PC-9 (cell line): Measurements from ENCODE around the gene EIF4G3. TPM values are rescaled to one million over a fixed set of nuclear protein-coding genes. Genes with fewer than 3 reads are reported as not detected.

Experiments
- BruUV-seq: library from RNA; stranded (reverse); fragments of 400-500 nt; replicated peaks from 2 replicates; lab custom pipeline; 2021; lab: Mats Ljungman, UMichigan
- CTCF ChIA-PET: fragments of 300-600 bp; sonication (Branson Sonifier 250); formaldehyde crosslinking; loops from one replicate; lab custom pipeline; 2022; ENCODE audit warnings: antibody characterized with exemption; lab: Charles Lee
- POLR2A ChIA-PET: fragments of 300-600 bp; sonication (Branson Sonifier 250); formaldehyde crosslinking; loops from one replicate; lab custom pipeline; 2022; ENCODE audit warnings: antibody characterized with exemption; ENCODE audit not compliant: unreplicated experiment; lab: Charles Lee
- DNase-seq, 2 experiments: peaks; one replicate each; pipeline versions ENCODE4 v3.0.0 to v3.0.0-alpha.2; 2015 to 2022; ENCODE audit warnings: mixed read lengths in 1 of 2
- H2AFZ ChIP-seq: fragments of 200-600 bp; sonication (generic); 2 replicates; pipeline ENCODE4 v1.8.1; 2017; ENCODE audit warnings: antibody characterized with exemption
- H3F3A ChIP-seq: fragments of 200-600 bp; sonication (generic); 2 replicates; pipeline ENCODE4 v1.8.1; 2017; ENCODE audit warnings: antibody characterized with exemption, mild to moderate bottlenecking, low read depth; ENCODE audit not compliant: insufficient read depth
- H3K27ac ChIP-seq: fragments of 200-600 bp; sonication (generic); 2 replicates; pipeline ENCODE4 v1.6.1; 2016; ENCODE audit warnings: mixed run types
- H3K27me3 ChIP-seq: fragments of 200-600 bp; sonication (generic); 2 replicates; pipeline ENCODE4 v1.6.1; 2016; ENCODE audit warnings: low read depth, mixed run types; ENCODE audit not compliant: insufficient read depth
- H3K36me3 ChIP-seq: fragments of 200-600 bp; sonication (generic); 2 replicates; pipeline ENCODE4 v1.6.1; 2016; ENCODE audit warnings: low read depth, mixed run types
- H3K4me1 ChIP-seq: fragments of 200-600 bp; sonication (generic); replicated peaks from 2 replicates; pipeline ENCODE4 v1.6.1; 2016; ENCODE audit warnings: mixed run types; ENCODE audit not compliant: insufficient read depth
- H3K4me2 ChIP-seq: fragments of 200-600 bp; sonication (generic); 2 replicates; pipeline ENCODE4 v1.6.1; 2017; ENCODE audit warnings: mixed run types
- H3K4me3 ChIP-seq: fragments of 200-600 bp; sonication (generic); 2 replicates; pipeline ENCODE4 v1.6.1; 2016; ENCODE audit warnings: mixed run types
- H3K79me2 ChIP-seq: fragments of 200-600 bp; sonication (generic); 2 replicates; pipeline ENCODE4 v1.6.1; 2017; ENCODE audit warnings: low read depth, mixed run types
- H3K9me2 ChIP-seq: fragments of 200-600 bp; sonication (generic); 2 replicates; pipeline ENCODE4 v1.8.1; 2017; ENCODE audit warnings: mild to moderate bottlenecking; ENCODE audit not compliant: insufficient read depth
- H3K9me3 ChIP-seq: fragments of 200-600 bp; sonication (generic); 2 replicates; pipeline ENCODE4 v1.8.1; 2016; ENCODE audit warnings: low read depth; ENCODE audit not compliant: insufficient read depth
- H4K20me1 ChIP-seq: fragments of 200-600 bp; sonication (generic); 2 replicates; pipeline ENCODE4 v1.8.1; 2017; ENCODE audit not compliant: insufficient read depth
- CTCF ChIP-seq: fragments of 200-600 bp; sonication (generic); conservative IDR thresholded peaks from 2 replicates; pipeline ENCODE4 v1.6.1; 2017; ENCODE audit warnings: mixed run types, antibody characterized with exemption, mild to moderate bottlenecking, moderate library complexity
- EZH2 ChIP-seq: fragments of 200-600 bp; sonication (generic); IDR thresholded peaks from 2 replicates; pipeline ENCODE4 v1.8.0; 2017; ENCODE audit warnings: antibody characterized with exemption, low read depth
- intact Hi-C: fragments of 100-400 bp; cut with micrococcal nuclease; formaldehyde crosslinking; loops from one replicate; pipeline ENCODE4 v1.10.0; 2022; ENCODE audit not compliant: unreplicated experiment
- total RNA-seq: library from RNA; stranded (reverse); gene quantifications from 2 replicates; pipeline ENCODE4 v1.2.3, GENCODE V29; 2021

The EIF4G3 gene
- total RNA-seq, 1 experiment from 2014 or later, result 63.2 TPM

- no peak for TF ChIP-seq EZH2
- TF ChIP-seq CTCF, result no peak
- intact Hi-C loops, result loop anchor here (10.0 kb wide), 1 partner anchor 347 kb away; no protein-coding TSS in a partner anchor
- CTCF ChIA-PET, result no interaction called here
- BruUV-seq, result no TSS peak
- DNase-seq, result peak in 1 of 2 experiments; percentile 65
- Histone ChIP-seq H3F3A (peaks cover 11% of the 10 kb centered on the region), H3K79me2 (no peaks in the 10 kb centered on the region), H3K27ac (no peak overlapping the region), H4K20me1 (no peaks in the 10 kb centered on the region), H3K27me3 (no peaks in the 10 kb centered on the region), H3K4me2 (no peak overlapping the region), H3K9me2 (no peaks in the 10 kb centered on the region), H3K4me3 (no peak overlapping the region), H3K36me3 (peaks cover 11% of the 10 kb centered on the region; the same call in 1 of the 2 replicates), H3K4me1 (0 out of 2 replicates have a peak, but pooled peaks cover 9% of the 10 kb centered on the region), H2AFZ (no peak overlapping the region), H3K9me3 (no peaks in the 10 kb centered on the region)
- POLR2A ChIA-PET, result interaction anchor here (0.7 kb wide), 2 partner anchors 134 to 693 kb away, joined by 4 to 5 read pairs; no protein-coding TSS in a partner anchor
Observed at GRCh38 chr1:20847611-20848080, 329.1 kb downstream of the EIF4G3 start.

GRCh38 chr1:20846461-20847374 is 330.0 kb downstream of the EIF4G3 start:
- Histone ChIP-seq H3K27ac (no peak overlapping the region), H3F3A (peaks cover 11% of the 10 kb centered on the region), H2AFZ (no peak overlapping the region), H3K4me2 (no peak overlapping the region), H3K9me2 (no peaks in the 10 kb centered on the region), H3K4me1 (0 out of 2 replicates have a peak, but pooled peaks cover 9% of the 10 kb centered on the region), H3K36me3 (peaks cover 11% of the 10 kb centered on the region; the same call in 1 of the 2 replicates), H3K4me3 (no peak overlapping the region), H3K79me2 (no peaks in the 10 kb centered on the region), H3K9me3 (no peaks in the 10 kb centered on the region), H3K27me3 (no peaks in the 10 kb centered on the region), H4K20me1 (no peaks in the 10 kb centered on the region)
- DNase-seq, result no peak
- POLR2A ChIA-PET, result interaction anchor here (0.7 kb wide), 1 partner anchor 60 kb away, joined by 3 read pairs; no protein-coding TSS in a partner anchor
- intact Hi-C loops, result loop anchor here (10.0 kb wide), 1 partner anchor 348 kb away; no protein-coding TSS in a partner anchor
- CTCF ChIA-PET, result interaction anchor here (0.6 kb wide), 1 partner anchor 381 kb away, joined by 3 read pairs; no protein-coding TSS in a partner anchor
- TF ChIP-seq EZH2, result no peak
- TF ChIP-seq CTCF, result no peak
- no TSS peak for BruUV-seq

- DNase-seq, result no peak
- ChIA-PET CTCF (no interaction called here), POLR2A (no interaction called here)
- Histone ChIP-seq H4K20me1 (no peaks in the 10 kb centered on the region), H3F3A (no peaks in the 10 kb centered on the region), H3K4me1 (no peaks in the 10 kb centered on the region), H3K79me2 (no peaks in the 10 kb centered on the region), H3K4me3 (no peak overlapping the region), H3K4me2 (no peak overlapping the region), H3K27ac (no peak overlapping the region), H3K36me3 (no peaks in the 10 kb centered on the region), H2AFZ (no peak overlapping the region), H3K9me3 (no peaks in the 10 kb centered on the region), H3K9me2 (no peaks in the 10 kb centered on the region), H3K27me3 (no peaks in the 10 kb centered on the region)
- TF ChIP-seq EZH2, result no peak
- TF ChIP-seq CTCF, result no peak
- intact Hi-C loops, result loop anchor here (10.0 kb wide), 1 partner anchor 354 kb away; no protein-coding TSS in a partner anchor
- BruUV-seq, result no TSS peak
Observed at GRCh38 chr1:20840731-20841130, 336.0 kb downstream of the EIF4G3 start.
